GM18907 (cell line): ENCODE measurements around the gene INPP5A.
"Not testable (repeated sequence)": the region's sequence is repeated elsewhere in the genome, so short reads cannot be mapped to it uniquely, and the experiment has no call there.

ENCODE experiments used
- ATAC-seq: cut with Tn5 transposase; IDR thresholded peaks from one replicate; pipeline ENCODE4 v1.9.1; 2021; ENCODE audit warnings: mild to moderate bottlenecking, moderate library complexity; ENCODE audit not compliant: unreplicated experiment

INPP5A gene

GRCh38 chr10:132593389-132593788 is 55.8 kb downstream of the INPP5A start:
- ATAC-seq = peak; percentile 66

- ATAC-seq = peak; percentile 60
Measured at GRCh38 chr10:132593900-132594876, 56.6 kb downstream of the INPP5A start.

- no peak for ATAC-seq
Measured at GRCh38 chr10:132595021-132595420, 57.4 kb downstream of the INPP5A start.

GRCh38 chr10:132595854-132596253 is 58.3 kb downstream of the INPP5A start:
- ATAC-seq = no peak

GRCh38 chr10:132596742-132597279 is 59.2 kb downstream of the INPP5A start:
- no peak for ATAC-seq

GRCh38 chr10:132597654-132598053 is 60.1 kb downstream of the INPP5A start:
- no peak for ATAC-seq

GRCh38 chr10:132599023-132599618 is 61.5 kb downstream of the INPP5A start:
- not testable (repeated sequence) for ATAC-seq

- ATAC-seq = no peak
Measured at GRCh38 chr10:132599732-132600131, 62.1 kb downstream of the INPP5A start.

GRCh38 chr10:132600416-132600815 is 62.8 kb downstream of the INPP5A start:
- ATAC-seq = no peak

GRCh38 chr10:132601567-132601966 is 64.0 kb downstream of the INPP5A start:
- ATAC-seq = no peak

GRCh38 chr10:132602614-132603013 is 65.0 kb downstream of the INPP5A start:
- ATAC-seq = no peak

GRCh38 chr10:132603851-132604533 is 66.4 kb downstream of the INPP5A start:
- ATAC-seq = no peak

- no peak for ATAC-seq
Measured at GRCh38 chr10:132604686-132605085, 67.1 kb downstream of the INPP5A start.

- no peak for ATAC-seq
Measured at GRCh38 chr10:132605390-132605789, 67.8 kb downstream of the INPP5A start.

- no peak for ATAC-seq
Measured at GRCh38 chr10:132606031-132606491, 68.5 kb downstream of the INPP5A start.

- ATAC-seq = no peak
Measured at GRCh38 chr10:132606536-132607316, 69.1 kb downstream of the INPP5A start.

GRCh38 chr10:132607491-132607890 is 69.9 kb downstream of the INPP5A start:
- ATAC-seq = no peak

- no peak for ATAC-seq
Measured at GRCh38 chr10:132607961-132608495, 70.4 kb downstream of the INPP5A start.

GRCh38 chr10:132608511-132609195 is 71.1 kb downstream of the INPP5A start:
- no peak for ATAC-seq
